ENCODE results near the gene CHCHD3.
"Not testable (repeated sequence)": the region's sequence is repeated elsewhere in the genome, so short reads cannot be mapped to it uniquely, and the experiment has no call there.

CHCHD3 gene

GRCh38 chr7:133040674-133041073 is 41.2 kb downstream of the CHCHD3 start:
- DNase-seq (ENCODE audit: low read depth): no peak

- no peak for DNase-seq (ENCODE audit: low read depth)
Measured at GRCh38 chr7:133040178-133040577, 41.7 kb downstream of the CHCHD3 start.

DNA sequence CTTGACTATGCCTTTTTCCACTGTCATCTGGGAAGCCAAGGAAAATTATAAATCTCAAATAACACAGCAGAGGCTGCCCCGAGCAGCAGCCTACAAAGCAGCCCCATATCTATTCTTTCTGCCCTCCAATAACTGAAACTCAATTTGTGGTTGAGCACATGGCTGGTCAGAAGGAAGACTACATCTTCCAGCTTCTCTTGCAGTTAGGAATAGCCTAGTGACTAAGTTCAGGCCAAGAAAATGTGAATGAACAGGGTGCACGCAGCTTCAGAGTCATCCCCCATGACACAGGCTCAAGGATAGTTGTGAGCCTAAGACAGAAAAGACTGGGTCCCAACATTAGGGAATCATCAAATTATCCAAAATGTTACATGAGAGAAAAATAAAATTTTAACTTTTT is 42.3 kb downstream of the CHCHD3 start:
- DNase-seq (ENCODE audit: low read depth): no peak

GRCh38 chr7:133036289-133036688 is 45.6 kb downstream of the CHCHD3 start:
- DNase-seq (ENCODE audit: low read depth): no peak

GRCh38 chr7:133035240-133035639 is 46.6 kb downstream of the CHCHD3 start:
- DNase-seq (ENCODE audit: low read depth): not testable (repeated sequence)

GRCh38 chr7:133030346-133030745 is 51.5 kb downstream of the CHCHD3 start:
- no peak for DNase-seq (ENCODE audit: low read depth)

DNA sequence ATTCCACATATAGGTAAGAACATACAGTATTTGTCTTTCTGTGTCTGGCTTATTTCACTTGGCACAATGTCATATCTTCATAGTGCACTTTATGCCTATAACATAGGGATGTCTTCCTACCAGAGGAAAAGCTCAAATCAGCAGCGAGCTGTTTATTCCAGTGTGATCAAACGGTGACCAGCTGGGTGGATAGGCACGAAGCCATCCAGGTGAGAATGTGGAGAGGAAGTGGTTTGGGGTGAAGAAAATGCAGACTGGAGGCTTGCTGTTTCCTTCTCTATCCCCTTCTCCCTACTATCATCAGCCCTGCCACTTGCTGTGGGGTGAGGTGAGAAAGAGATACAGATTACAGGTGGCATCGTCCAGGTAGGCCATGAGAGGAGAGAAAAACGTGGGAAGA is 52.4 kb downstream of the CHCHD3 start:
- DNase-seq (ENCODE audit: low read depth): no peak

- DNase-seq (ENCODE audit: low read depth): no peak
Measured at GRCh38 chr7:133027397-133027796, 54.5 kb downstream of the CHCHD3 start.

GRCh38 chr7:133026210-133026859 is 55.6 kb downstream of the CHCHD3 start:
- DNase-seq (ENCODE audit: low read depth): no peak

DNA sequence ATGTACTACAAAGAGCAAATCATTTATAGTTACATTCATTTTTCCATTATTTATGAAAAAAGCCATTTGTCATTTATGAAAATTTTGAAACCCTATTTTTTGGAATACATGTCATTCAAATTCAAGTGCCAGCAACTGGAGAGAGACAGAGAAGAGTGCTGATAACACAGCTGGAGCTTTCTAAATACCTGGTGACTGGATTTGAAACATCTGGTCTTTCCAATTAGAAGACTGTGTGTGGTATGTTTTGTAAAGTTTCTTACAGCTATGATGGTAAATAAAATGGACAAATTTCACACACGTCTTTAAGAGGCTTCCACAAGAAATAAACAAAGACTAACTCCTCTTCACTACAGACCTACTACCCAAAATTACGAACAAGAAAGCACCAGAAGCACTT is 56.8 kb downstream of the CHCHD3 start:
- no peak for DNase-seq (ENCODE audit: low read depth)

DNA sequence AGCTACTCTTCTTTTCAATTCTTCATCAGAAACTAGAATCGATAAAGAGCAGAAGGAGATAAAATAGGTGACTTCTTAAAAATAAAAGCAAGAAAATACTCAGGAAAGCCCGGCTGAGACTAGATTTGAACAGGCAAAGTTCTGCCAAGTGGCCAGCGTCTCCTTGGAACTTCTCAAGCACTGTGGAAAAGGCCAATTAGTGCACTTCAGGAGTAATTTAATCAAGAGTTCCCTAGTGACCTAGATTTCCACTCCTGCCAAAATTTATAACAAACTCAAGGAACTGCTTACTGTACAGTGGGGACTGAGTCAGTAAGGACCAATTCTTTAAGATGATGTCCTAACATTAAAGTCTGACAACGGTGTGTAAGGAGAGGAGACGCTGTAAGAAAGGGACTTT is 57.3 kb downstream of the CHCHD3 start:
- peak; percentile 2 for DNase-seq (ENCODE audit: low read depth)

GRCh38 chr7:133023370-133024071 is 58.4 kb downstream of the CHCHD3 start:
- no peak for DNase-seq (ENCODE audit: low read depth)

DNA sequence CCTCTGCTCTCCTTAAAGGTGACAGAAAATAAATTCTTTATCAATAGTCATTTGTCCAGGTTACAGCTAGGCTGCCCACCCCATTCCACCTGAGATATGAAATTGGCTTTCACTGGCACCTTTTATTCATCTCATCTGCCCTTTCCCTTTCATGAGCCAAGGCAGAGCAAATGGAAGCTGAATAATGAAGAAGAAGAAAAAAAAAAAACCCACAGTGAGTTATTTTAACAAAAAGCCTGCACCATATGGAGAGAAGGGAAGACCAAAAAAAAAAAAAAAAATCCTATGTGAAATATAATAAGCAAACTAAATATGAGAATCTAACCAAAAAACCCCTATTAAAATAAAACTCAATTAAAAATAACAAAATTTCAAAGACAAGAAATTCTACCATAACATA is 59.2 kb downstream of the CHCHD3 start:
- no peak for DNase-seq (ENCODE audit: low read depth)

- DNase-seq (ENCODE audit: low read depth): no peak
Measured at GRCh38 chr7:133021196-133021595, 60.7 kb downstream of the CHCHD3 start.

GRCh38 chr7:133020496-133020895 is 61.4 kb downstream of the CHCHD3 start:
- DNase-seq (ENCODE audit: low read depth): no peak

DNA sequence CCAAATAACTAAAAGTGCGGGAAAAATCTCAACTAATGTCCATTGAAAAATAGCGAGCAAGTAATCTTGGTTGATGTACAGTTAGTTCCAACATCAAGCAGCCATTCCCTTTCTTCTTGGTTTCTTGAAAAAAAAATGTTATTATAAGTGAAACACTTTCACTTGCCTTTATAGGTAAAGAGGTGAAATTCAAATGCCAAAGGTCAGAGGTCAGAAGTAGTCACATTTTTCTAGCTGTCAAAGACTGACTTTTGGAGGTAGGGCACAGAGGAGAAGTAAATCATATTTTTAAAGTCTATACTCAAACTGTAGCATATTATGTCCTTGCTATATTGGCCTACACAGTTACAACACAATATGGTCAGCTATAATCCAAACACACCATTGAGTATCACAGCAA is 62.3 kb downstream of the CHCHD3 start:
- DNase-seq (ENCODE audit: low read depth): no peak

- no peak for DNase-seq (ENCODE audit: low read depth)
Measured at GRCh38 chr7:133016604-133017003, 65.3 kb downstream of the CHCHD3 start.

- no peak for DNase-seq (ENCODE audit: low read depth)
Measured at GRCh38 chr7:133015888-133016287, 66.0 kb downstream of the CHCHD3 start.

DNA sequence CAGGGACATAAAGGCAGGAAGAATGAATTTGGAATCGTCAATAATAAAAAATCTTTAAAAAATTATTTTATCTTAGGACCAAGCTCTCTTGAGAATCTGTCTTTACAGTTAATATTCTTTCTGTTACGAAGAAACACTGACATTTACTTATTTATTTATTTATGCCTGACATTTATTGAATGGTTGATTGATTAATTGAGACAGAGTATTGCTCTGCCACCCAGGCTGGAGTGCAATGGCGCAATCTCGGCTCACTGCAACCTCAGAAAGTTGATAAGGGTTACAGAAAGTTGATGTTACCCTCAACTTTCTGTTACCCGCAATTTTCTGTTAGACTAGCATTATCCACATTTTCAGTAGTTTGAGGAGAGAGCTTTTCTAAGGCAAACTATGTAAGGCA is 70.1 kb downstream of the CHCHD3 start:
- no peak for DNase-seq (ENCODE audit: low read depth)

GRCh38 chr7:133009426-133010252 is 72.3 kb downstream of the CHCHD3 start:
- DNase-seq (ENCODE audit: low read depth): no peak

- no peak for DNase-seq (ENCODE audit: low read depth)
Measured at GRCh38 chr7:133007961-133008360, 73.9 kb downstream of the CHCHD3 start.

DNA sequence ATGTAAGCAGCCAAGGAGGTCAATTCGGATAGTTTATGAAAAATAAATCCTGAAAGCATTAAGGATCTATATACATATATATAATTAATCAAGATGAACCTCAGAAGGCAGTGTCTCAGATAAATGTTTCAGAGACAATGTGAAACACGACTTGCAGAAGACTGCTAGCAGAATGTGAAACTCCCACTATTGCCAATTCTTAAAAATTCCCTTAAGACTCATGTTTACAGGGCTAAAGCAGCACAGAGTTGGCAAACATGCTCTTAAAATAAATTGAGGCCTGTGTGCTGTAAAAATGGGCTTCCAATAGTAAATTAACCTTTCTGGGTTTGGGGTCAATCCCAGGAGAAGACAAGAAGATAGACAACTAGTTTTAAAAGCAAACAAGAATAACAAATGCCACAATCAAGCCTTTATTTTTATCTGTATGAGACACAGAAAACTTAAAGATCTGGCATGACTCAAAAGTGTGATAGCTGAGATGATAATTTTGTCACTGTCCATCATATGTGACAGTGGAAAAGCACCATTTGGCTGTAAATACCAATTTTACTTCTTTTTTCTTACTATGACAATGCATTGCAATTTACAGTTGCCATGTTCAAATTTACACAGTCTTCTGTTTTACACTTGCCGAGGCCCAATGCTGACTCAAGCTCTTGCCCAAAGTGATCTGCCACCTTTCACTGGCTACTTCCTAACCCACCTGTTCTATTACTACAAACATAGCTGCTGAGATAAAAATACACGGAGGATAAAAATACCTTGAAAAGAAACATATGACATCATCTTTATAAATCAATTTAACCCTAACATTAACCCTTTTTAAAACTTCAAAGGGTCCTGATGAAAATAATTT is 78.6 kb downstream of the CHCHD3 start:
- no peak for DNase-seq (ENCODE audit: low read depth)
